ENCODE results near the gene CA10. TPM values are rescaled to one million over a fixed set of nuclear protein-coding genes. Genes with fewer than 3 reads are reported as not detected.

CA10 gene
- total and polyA plus RNA-seq, 9 of the 15 experiments (the other 6 are each of a cell fraction or from before 2014, with no cell fraction given), result not detected

DNA sequence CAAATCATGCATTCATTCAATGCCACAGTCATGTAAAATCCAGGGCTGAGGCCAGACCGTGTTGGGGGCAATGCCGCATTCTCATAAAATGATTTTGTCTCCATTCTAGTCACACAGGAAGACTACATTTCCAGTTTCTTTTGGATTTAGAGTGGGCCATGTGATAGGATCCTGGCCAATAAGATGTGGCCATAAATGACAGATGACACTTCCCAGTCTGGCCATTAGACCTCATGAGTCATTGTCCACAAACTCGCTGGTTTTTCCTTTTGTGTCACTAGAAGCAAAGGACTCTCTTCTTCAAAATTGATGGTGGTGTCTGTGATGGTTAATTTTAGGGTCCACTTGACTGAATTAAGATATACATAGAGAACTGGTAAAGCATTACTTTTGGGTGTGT is 545.8 kb downstream of the CA10 start:
- H3K4me1 ChIP-seq (replicated peaks in 1 of 2; ENCODE audit: control insufficient read depth in 2 of 2, insufficient read depth in 2 of 2, low read length in 2 of 2), result no peaks in the 10 kb centered on the region
- intact Hi-C loops (cut with micrococcal nuclease), result no loop called here
- ChIA-PET POLR2A (no interaction called here), CTCF (ENCODE audit: low intra/inter-chr PET ratio) (no interaction called here)
- DNase-seq (ENCODE audit: extremely low read depth in 1 of 4, low spot score in 3 of 4) (no peak), FAIRE-seq (no peak), ATAC-seq (no peak)
- no peaks in the 10 kb centered on the region for H3K9me1 ChIP-seq (ENCODE audit: control insufficient read depth, insufficient read depth, low read length)
- H2AFZ ChIP-seq (ENCODE audit: low read depth, low read length), result no peak overlapping the region
- in situ Hi-C loops (cut with MboI), result no loop called here
- H3K4me3 ChIP-seq, result no peak overlapping the region
- no peaks in the 10 kb centered on the region for H3K79me2 ChIP-seq (ENCODE audit: control insufficient read depth, insufficient read depth, low read length)
- H4K20me1 ChIP-seq (replicated peaks; ENCODE audit: control insufficient read depth, insufficient read depth, low read length), result no peaks in the 10 kb centered on the region
- no peak overlapping the region for H3K27ac ChIP-seq (ENCODE audit: extremely low read depth, low read depth, low read length)
- no peak overlapping the region for H3K4me2 ChIP-seq (ENCODE audit: insufficient read depth, low read length)
- no peaks in the 10 kb centered on the region for H3K36me3 ChIP-seq (ENCODE audit: control insufficient read depth, insufficient read depth, low read length)
- no TSS peak for BruUV-seq (replicated peaks)
- no peaks in the 10 kb centered on the region for H3K9me3 ChIP-seq (replicated peaks; ENCODE audit: control insufficient read depth, insufficient read depth, low read depth, low read length)
- 9% methylated on average over 3 of the region's 3 CpGs for WGBS (ENCODE audit: insufficient coverage, low coverage, missing lambda C conversion rate)
- no peak overlapping the region for H3K9ac ChIP-seq (ENCODE audit: insufficient read depth in 1 of 2, low read depth in 2 of 2, low read length in 2 of 2)
- H3K27me3 ChIP-seq (ENCODE audit: control insufficient read depth in 2 of 2, insufficient read depth in 2 of 2, low read length in 2 of 2), result no peaks in the 10 kb centered on the region
- TF ChIP-seq ZNF586 (CRISPR knock-in tag; conservative IDR thresholded peaks at IDR 0.05) (no peak), ZNF444 (CRISPR knock-in tag; IDR thresholded peaks at IDR 0.05) (no peak), GABPB1 (CRISPR knock-in tag; IDR thresholded peaks at IDR 0.05) (no peak), SIN3B (IDR thresholded peaks at IDR 0.05; ENCODE audit: low read depth) (no peak)
- TF ChIP-seq, protein P1, sequence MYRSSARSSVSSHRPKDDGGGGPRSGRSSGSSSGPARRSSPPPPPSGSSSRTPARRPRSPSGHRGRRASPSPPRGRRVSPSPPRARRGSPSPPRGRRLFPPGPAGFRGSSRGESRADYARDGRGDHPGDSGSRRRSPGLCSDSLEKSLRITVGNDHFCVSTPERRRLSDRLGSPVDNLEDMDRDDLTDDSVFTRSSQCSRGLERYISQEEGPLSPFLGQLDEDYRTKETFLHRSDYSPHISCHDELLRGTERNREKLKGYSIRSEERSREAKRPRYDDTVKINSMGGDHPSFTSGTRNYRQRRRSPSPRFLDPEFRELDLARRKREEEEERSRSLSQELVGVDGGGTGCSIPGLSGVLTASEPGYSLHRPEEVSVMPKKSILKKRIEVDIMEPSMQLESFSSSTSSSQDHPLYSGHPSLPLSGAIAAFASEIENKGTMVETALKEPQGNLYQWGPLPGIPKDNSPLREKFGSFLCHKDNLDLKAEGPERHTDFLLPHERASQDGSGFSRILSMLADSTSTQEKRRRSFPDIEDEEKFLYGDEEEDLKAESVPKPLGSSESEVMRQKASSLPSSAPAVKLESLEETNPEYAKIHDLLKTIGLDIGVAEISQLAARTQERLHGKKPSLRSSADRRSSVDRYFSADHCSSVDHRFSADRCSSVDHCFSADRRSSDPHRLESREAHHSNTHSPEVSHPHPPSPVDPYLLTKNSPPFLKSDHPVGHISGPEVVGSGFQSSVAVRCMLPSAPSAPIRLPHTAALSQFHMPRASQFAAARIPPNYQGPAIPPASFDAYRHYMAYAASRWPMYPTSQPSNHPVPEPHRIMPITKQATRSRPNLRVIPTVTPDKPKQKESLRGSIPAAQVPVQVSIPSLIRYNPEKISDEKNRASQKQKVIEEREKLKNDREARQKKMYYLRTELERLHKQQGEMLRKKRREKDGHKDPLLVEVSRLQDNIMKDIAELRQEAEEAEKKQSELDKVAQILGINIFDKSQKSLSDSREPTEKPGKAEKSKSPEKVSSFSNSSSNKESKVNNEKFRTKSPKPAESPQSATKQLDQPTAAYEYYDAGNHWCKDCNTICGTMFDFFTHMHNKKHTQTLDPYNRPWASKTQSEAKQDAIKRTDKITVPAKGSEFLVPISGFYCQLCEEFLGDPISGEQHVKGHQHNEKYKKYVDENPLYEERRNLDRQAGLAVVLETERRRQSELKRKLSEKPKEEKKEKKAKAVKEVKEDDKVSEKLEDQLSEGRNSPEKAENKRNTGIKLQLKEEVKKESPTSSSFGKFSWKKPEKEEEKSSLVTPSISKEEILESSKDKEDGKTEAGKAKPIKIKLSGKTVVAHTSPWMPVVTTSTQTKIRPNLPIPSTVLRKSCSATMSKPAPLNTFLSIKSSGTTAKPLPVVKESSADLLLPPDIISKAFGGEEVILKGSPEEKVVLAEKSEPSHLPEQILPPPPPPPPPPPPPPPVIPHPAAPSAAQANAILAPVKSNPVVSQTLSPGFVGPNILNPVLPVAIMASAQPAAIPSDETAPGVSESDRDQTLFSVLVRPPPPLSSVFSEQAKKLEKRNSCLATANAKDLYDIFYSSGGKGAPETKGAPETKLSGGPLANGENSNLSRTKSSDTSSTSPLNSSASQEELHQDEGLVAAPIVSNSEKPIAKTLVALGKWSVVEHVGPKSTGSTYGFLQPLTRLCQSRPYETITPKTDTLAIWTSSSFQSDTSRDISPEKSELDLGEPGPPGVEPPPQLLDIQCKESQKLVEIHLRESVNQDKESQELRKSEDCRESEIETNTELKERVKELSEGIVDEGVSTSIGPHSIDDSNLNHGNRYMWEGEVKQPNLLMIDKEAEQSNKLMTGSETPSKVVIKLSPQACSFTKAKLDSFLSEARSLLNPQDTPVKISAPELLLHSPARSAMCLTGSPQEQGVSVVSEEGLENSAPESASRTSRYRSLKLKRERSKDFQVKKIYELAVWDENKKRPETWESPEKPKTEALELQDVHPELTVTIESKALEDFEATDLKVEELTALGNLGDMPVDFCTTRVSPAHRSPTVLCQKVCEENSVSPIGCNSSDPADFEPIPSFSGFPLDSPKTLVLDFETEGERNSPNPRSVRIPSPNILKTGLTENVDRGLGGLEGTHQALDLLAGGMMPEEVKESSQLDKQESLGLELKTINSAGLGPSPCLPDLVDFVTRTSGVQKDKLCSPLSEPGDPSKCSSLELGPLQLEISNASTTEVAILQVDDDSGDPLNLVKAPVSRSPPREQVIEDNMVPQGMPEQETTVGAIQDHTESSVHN (IDR thresholded peaks at IDR 0.05; ENCODE audit: borderline replicate concordance in 1 of 2, low read depth in 1 of 2), result no peak
- TF ChIP-seq, protein P2, sequence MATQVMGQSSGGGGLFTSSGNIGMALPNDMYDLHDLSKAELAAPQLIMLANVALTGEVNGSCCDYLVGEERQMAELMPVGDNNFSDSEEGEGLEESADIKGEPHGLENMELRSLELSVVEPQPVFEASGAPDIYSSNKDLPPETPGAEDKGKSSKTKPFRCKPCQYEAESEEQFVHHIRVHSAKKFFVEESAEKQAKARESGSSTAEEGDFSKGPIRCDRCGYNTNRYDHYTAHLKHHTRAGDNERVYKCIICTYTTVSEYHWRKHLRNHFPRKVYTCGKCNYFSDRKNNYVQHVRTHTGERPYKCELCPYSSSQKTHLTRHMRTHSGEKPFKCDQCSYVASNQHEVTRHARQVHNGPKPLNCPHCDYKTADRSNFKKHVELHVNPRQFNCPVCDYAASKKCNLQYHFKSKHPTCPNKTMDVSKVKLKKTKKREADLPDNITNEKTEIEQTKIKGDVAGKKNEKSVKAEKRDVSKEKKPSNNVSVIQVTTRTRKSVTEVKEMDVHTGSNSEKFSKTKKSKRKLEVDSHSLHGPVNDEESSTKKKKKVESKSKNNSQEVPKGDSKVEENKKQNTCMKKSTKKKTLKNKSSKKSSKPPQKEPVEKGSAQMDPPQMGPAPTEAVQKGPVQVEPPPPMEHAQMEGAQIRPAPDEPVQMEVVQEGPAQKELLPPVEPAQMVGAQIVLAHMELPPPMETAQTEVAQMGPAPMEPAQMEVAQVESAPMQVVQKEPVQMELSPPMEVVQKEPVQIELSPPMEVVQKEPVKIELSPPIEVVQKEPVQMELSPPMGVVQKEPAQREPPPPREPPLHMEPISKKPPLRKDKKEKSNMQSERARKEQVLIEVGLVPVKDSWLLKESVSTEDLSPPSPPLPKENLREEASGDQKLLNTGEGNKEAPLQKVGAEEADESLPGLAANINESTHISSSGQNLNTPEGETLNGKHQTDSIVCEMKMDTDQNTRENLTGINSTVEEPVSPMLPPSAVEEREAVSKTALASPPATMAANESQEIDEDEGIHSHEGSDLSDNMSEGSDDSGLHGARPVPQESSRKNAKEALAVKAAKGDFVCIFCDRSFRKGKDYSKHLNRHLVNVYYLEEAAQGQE (IDR thresholded peaks at IDR 0.05; ENCODE audit: borderline replicate concordance), result no peak
- TF ChIP-seq, protein P2 (CRISPR knock-in tag; IDR thresholded peaks at IDR 0.05; ENCODE audit: low read depth), result no peak

Measured in K562 (cell line).